ENCODE measurements around the gene ATP8A2.

ATP8A2 gene

GRCh38 chr13:25980255-25980654 lies 608.5 kb downstream of the ATP8A2 start:
- DNase-seq, result no peak

GRCh38 chr13:25981060-25981459 lies 609.3 kb downstream of the ATP8A2 start:
- no peak for DNase-seq

GRCh38 chr13:25982907-25983306 lies 611.1 kb downstream of the ATP8A2 start:
- no peak for DNase-seq

GRCh38 chr13:25987987-25988386 lies 616.2 kb downstream of the ATP8A2 start:
- DNase-seq, result no peak

GRCh38 chr13:25988661-25989060 lies 616.9 kb downstream of the ATP8A2 start:
- no peak for DNase-seq

GRCh38 chr13:25990801-25991200 lies 619.0 kb downstream of the ATP8A2 start:
- DNase-seq, result no peak

- DNase-seq, result no peak
Measured at GRCh38 chr13:25992076-25992475, 620.3 kb downstream of the ATP8A2 start.

GRCh38 chr13:26007261-26008125 lies 635.7 kb downstream of the ATP8A2 start:
- DNase-seq, result no peak

- DNase-seq, result no peak
Measured at GRCh38 chr13:26010487-26011207, 638.9 kb downstream of the ATP8A2 start.

GRCh38 chr13:26011208-26011573 lies 639.4 kb downstream of the ATP8A2 start:
- DNase-seq, result no peak

GRCh38 chr13:26011996-26012821 lies 640.4 kb downstream of the ATP8A2 start:
- peak; percentile 50 to 65 for DNase-seq

- DNase-seq, result no peak
Measured at GRCh38 chr13:26012995-26013394, 641.2 kb downstream of the ATP8A2 start.

GRCh38 chr13:26015271-26016125 lies 643.7 kb downstream of the ATP8A2 start:
- no peak for DNase-seq

- DNase-seq, result no peak
Measured at GRCh38 chr13:26016189-26016588, 644.4 kb downstream of the ATP8A2 start.

GRCh38 chr13:26017196-26017921 lies 645.6 kb downstream of the ATP8A2 start:
- no peak for DNase-seq

- DNase-seq, result no peak
Measured at GRCh38 chr13:26017932-26018665, 646.3 kb downstream of the ATP8A2 start.

- no peak for DNase-seq
Measured at GRCh38 chr13:26019251-26019650, 647.5 kb downstream of the ATP8A2 start.

GRCh38 chr13:26019881-26020870 lies 648.4 kb downstream of the ATP8A2 start:
- DNase-seq, result no peak

- no peak for DNase-seq
Measured at GRCh38 chr13:26020891-26021290, 649.1 kb downstream of the ATP8A2 start.

- DNase-seq, result no peak
Measured at GRCh38 chr13:26021516-26021915, 649.7 kb downstream of the ATP8A2 start.

Data from CD4-positive, alpha-beta T cell treated with Interferon alpha-2 for 1 hour (primary cell).